ENCODE data around the gene TMEM170B.

The TMEM170B gene

GRCh38 chr6:11613858-11614257, 76.3 kb downstream of the TMEM170B start:
- DNase-seq (ENCODE audit: low read depth in 4 of 4, low spot score in 1 of 4), result no peak

DNA sequence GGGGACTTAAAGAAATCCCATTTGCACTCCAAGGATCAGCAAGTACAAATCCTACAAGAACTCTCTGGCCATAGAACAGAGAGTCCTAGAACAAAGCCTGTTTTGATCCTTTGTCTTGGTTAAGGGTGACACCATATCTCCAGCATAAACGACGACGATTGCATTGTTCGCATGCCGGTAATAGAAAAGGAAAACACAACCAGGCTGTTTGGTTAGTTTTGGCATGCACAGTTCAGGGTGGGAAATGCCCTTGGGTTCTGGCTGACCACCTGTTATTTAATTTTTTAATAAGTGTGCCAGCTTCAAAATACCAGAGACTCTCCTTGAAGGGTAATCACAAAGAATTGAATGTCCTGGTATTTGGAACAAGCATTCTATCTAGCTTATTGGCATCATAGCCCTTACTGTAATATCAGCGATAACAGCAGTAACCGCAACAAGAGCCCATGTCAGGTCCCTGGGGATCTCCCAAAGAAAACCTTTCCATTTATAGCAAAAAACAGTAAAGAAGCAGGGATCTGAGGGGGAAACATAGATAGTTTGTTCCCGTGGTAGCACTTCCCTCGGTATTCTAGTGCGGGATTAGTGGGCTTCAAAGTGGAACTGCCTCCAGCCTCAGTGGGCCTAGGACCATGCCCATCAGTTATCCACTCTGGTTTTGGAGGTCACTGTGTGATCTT, 77.1 kb downstream of the TMEM170B start:
- no peak for DNase-seq (ENCODE audit: low read depth in 4 of 4, low spot score in 1 of 4)

- no peak for DNase-seq (ENCODE audit: low read depth in 4 of 4, low spot score in 1 of 4)
Observed at GRCh38 chr6:11615214-11615602, 77.7 kb downstream of the TMEM170B start.

DNA sequence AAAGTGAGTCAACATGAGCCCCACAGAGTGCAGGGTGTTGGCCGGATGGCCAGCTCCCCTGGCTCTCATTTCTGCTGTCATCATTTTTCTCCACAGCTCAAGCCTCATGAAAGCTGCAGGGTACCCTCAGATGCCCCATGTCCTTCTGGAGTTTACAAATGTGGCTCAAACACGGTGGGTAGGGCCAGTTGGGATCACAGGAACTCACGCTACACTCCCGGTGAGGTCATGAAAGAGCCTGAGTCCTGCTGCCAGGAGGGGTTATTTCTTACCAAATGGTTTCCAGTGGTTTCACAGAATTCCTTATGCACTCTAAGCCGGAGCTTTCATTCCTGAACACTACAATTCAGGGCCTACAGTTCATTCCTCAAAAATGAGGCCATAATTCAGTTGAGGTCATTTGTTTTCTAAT, 78.7 kb downstream of the TMEM170B start:
- DNase-seq (ENCODE audit: low read depth in 4 of 4, low spot score in 1 of 4), result no peak

DNA sequence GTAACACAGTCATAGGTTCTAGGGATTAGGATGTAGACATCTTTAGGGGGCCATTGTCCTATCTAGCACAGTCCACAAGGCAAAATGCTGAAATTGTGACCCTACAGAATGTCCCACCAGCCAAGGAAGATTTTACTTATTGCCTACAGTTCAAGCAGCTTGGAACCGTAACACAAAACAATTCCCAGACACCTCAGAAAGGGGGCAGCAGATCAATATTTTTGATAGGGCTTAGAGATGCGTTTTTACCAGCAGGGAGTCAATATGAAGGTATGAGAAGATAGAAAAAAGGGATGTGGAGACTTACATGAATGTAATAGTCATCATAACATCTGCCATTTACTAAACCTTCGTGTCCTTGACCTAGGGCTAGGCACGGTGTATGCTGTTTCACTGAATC, 81.0 kb downstream of the TMEM170B start:
- DNase-seq (ENCODE audit: low read depth in 4 of 4, low spot score in 1 of 4), result no peak

- DNase-seq (ENCODE audit: low read depth in 4 of 4, low spot score in 1 of 4), result no peak
Observed at GRCh38 chr6:11621119-11621518, 83.6 kb downstream of the TMEM170B start.

- no peak for DNase-seq (ENCODE audit: low read depth in 4 of 4, low spot score in 1 of 4)
Observed at GRCh38 chr6:11622156-11622555, 84.6 kb downstream of the TMEM170B start.

DNA sequence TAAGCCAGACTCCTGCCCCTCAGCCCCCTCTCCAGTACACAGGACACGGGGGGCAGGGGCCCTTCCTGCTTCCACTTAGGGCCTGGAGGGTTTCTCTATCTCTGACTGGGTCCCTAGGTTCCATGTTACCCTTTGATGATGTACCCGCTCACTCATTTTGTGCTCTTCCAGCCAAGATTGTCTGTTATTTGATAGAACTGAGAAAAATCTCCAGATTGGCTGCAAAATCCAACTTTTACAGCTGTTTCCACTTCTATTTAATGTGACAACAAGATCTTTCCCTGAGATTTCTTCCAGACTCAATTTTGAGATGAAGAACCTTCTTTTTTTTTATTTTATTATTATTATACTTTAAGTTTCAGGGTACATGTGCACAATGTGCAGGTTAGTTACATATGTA, 85.7 kb downstream of the TMEM170B start:
- DNase-seq (ENCODE audit: low read depth in 4 of 4, low spot score in 1 of 4), result no peak

- no peak for DNase-seq (ENCODE audit: low read depth in 4 of 4, low spot score in 1 of 4)
Observed at GRCh38 chr6:11625302-11625701, 87.8 kb downstream of the TMEM170B start.

GRCh38 chr6:11626356-11626755, 88.8 kb downstream of the TMEM170B start:
- no peak for DNase-seq (ENCODE audit: low read depth in 4 of 4, low spot score in 1 of 4)

DNA sequence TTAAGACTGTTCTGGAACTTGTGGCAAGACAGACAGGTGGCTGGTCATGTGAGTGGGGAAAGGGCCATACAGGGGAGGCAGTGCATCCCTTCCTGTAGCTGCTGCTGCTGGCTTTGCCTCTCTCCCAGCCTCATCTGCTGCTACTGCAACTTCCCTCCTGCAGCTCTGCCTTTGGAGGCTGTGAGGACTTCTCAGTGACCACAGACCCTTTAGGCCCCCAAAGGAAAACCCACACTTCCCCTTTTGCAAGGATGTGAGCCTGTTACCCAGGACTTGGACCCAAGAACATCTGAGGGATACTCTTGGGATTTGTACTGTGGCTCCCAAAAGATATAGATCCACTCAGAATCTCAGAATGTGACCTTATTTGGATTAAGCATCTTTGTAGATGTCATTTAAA, 91.0 kb downstream of the TMEM170B start:
- no peak for DNase-seq (ENCODE audit: low read depth in 4 of 4, low spot score in 1 of 4)

- no peak for DNase-seq (ENCODE audit: low read depth in 4 of 4, low spot score in 1 of 4)
Observed at GRCh38 chr6:11631008-11631407, 93.5 kb downstream of the TMEM170B start.

GRCh38 chr6:11631539-11631938, 94.0 kb downstream of the TMEM170B start:
- DNase-seq (ENCODE audit: low read depth in 4 of 4, low spot score in 1 of 4), result no peak

- no peak for DNase-seq (ENCODE audit: low read depth in 4 of 4, low spot score in 1 of 4)
Observed at GRCh38 chr6:11632231-11632630, 94.7 kb downstream of the TMEM170B start.

GRCh38 chr6:11632795-11633511, 95.4 kb downstream of the TMEM170B start:
- DNase-seq (ENCODE audit: low read depth in 4 of 4, low spot score in 1 of 4), result no peak
